ENCODE data around the gene TMCO4.
"Not testable (repeated sequence)": the region's sequence is repeated elsewhere in the genome, so short reads cannot be mapped to it uniquely, and the experiment has no call there.

TMCO4 gene

GRCh38 chr1:19812875-19813642 is 13.3 kb upstream of the TMCO4 start:
- DNase-seq, result no peak

- peak; percentile 54 for DNase-seq
Measured at GRCh38 chr1:19811206-19811851, 11.6 kb upstream of the TMCO4 start.

GRCh38 chr1:19809044-19809750 is 9.5 kb upstream of the TMCO4 start:
- no peak for DNase-seq

GRCh38 chr1:19808351-19808750 is 8.6 kb upstream of the TMCO4 start:
- DNase-seq, result no peak

GRCh38 chr1:19804831-19805251 is 5.1 kb upstream of the TMCO4 start:
- DNase-seq, result no peak

- no peak for DNase-seq
Measured at GRCh38 chr1:19802269-19802668, 2.6 kb upstream of the TMCO4 start.

GRCh38 chr1:19800076-19800804 is 524 bp upstream of the TMCO4 start:
- peak; percentile 62 for DNase-seq

- no peak for DNase-seq
Measured at GRCh38 chr1:19798486-19799229, 1.1 kb downstream of the TMCO4 start.

GRCh38 chr1:19797827-19798226 is 1.9 kb downstream of the TMCO4 start:
- no peak for DNase-seq

GRCh38 chr1:19794583-19794982 is 5.1 kb downstream of the TMCO4 start:
- DNase-seq, result no peak

- DNase-seq, result no peak
Measured at GRCh38 chr1:19793360-19794046, 6.2 kb downstream of the TMCO4 start.

GRCh38 chr1:19792237-19793002 is 7.3 kb downstream of the TMCO4 start:
- DNase-seq, result no peak

GRCh38 chr1:19790061-19790975 is 9.4 kb downstream of the TMCO4 start:
- not testable (repeated sequence) for DNase-seq

- DNase-seq, result no peak
Measured at GRCh38 chr1:19786988-19787423, 12.7 kb downstream of the TMCO4 start.

GRCh38 chr1:19785660-19786059 is 14.1 kb downstream of the TMCO4 start:
- DNase-seq, result no peak

GRCh38 chr1:19780267-19780877 is 19.3 kb downstream of the TMCO4 start:
- no peak for DNase-seq

GRCh38 chr1:19776933-19777332 is 22.8 kb downstream of the TMCO4 start:
- DNase-seq, result no peak

- no peak for DNase-seq
Measured at GRCh38 chr1:19776287-19776686, 23.4 kb downstream of the TMCO4 start.

- DNase-seq, result no peak
Measured at GRCh38 chr1:19775831-19776230, 23.9 kb downstream of the TMCO4 start.

Data from activated CD4-positive, CD25-positive, alpha-beta regulatory T cell treated with anti-CD3 and anti-CD28 coated beads, Interleukin-2, amount 50 U/mL, for 72 hours (primary cell).